ENCODE data around the gene ZYX. TPM values are rescaled to one million over a fixed set of nuclear protein-coding genes. Genes with fewer than 3 reads are reported as not detected.

ZYX gene
- total RNA-seq, 1 donor from 2014 or later: 263 TPM

DNA sequence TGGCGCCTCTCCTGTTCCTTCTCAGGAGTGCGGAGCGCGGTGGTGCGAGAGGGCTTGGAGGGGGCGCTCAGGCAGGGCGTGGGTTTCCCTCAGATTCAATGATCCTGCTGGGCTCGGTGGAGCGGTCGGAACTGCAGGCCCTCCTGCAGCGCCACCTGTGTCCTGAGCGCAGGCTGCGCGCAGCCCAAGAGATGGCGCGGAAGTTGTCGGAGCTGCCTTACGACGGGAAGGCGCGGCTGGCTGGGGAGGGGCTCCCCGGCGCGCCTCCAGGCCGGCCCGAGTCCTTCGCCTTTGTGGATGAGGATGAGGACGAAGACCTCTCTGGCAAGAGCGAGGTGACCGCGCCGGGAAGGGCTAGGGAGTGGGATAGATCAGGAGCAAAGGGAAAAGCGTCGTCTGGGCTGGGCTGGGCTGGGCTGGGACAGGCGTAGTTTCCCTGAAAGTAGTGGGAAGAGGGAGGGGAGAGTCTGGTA lies 35.7 kb upstream of the ZYX start:
- TF ChIP-seq, protein P1, sequence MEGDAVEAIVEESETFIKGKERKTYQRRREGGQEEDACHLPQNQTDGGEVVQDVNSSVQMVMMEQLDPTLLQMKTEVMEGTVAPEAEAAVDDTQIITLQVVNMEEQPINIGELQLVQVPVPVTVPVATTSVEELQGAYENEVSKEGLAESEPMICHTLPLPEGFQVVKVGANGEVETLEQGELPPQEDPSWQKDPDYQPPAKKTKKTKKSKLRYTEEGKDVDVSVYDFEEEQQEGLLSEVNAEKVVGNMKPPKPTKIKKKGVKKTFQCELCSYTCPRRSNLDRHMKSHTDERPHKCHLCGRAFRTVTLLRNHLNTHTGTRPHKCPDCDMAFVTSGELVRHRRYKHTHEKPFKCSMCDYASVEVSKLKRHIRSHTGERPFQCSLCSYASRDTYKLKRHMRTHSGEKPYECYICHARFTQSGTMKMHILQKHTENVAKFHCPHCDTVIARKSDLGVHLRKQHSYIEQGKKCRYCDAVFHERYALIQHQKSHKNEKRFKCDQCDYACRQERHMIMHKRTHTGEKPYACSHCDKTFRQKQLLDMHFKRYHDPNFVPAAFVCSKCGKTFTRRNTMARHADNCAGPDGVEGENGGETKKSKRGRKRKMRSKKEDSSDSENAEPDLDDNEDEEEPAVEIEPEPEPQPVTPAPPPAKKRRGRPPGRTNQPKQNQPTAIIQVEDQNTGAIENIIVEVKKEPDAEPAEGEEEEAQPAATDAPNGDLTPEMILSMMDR (IDR thresholded peaks at IDR 0.05): peak; percentile 52
- intact Hi-C loops (cut with DNase I): no loop called here
- Histone ChIP-seq H3K36me3 (no peaks in the 10 kb centered on the region), H3K4me3 (peak overlapping the region; percentile 21), H3K4me1 (no peaks in the 10 kb centered on the region), H3K9me3 (no peaks in the 10 kb centered on the region), H3K27ac (no peak overlapping the region), H3K27me3 (peaks cover 8% of the 10 kb centered on the region)
- DNase-seq (peak; percentile 76), ATAC-seq (peak; percentile 94)

- Histone ChIP-seq H3K4me3 (no peak overlapping the region), H3K27me3 (peaks cover 8% of the 10 kb centered on the region), H3K4me1 (no peaks in the 10 kb centered on the region), H3K27ac (no peak overlapping the region), H3K36me3 (no peaks in the 10 kb centered on the region), H3K9me3 (no peaks in the 10 kb centered on the region)
- TF ChIP-seq, protein P1 (IDR thresholded peaks at IDR 0.05): no peak
- intact Hi-C loops (cut with DNase I): no loop called here
- ATAC-seq (no peak), DNase-seq (no peak)
Measured at GRCh38 chr7:143346018-143346417, 35.1 kb upstream of the ZYX start.

DNA sequence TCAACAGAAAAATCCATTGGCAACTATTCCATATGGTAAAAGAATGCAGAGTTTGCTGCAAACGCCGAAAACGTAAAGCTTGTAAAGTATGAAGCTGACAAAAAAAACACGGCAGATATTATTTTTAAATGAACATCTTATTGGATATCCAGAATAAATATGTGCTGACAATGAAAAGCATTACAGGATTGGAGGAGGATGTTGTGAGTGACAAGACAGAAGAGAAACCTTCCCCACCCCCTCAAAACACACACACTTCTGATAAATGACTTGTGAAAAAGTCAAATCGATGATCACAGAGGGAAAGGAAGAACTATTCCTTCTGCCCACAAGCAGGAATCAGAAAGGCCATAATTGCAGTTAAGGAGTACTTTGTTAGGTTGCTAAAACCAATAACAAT lies 33.2 kb upstream of the ZYX start:
- Histone ChIP-seq H3K4me3 (no peak overlapping the region), H3K36me3 (no peaks in the 10 kb centered on the region), H3K27me3 (peaks cover 8% of the 10 kb centered on the region), H3K4me1 (no peaks in the 10 kb centered on the region), H3K9me3 (no peaks in the 10 kb centered on the region), H3K27ac (no peak overlapping the region)
- DNase-seq: no peak
- TF ChIP-seq, protein P1 (IDR thresholded peaks at IDR 0.05): no peak
- intact Hi-C loops (cut with DNase I): no loop called here
- no peak for ATAC-seq

- ATAC-seq (no peak), DNase-seq (no peak)
- Histone ChIP-seq H3K4me1 (no peaks in the 10 kb centered on the region), H3K27me3 (no peaks in the 10 kb centered on the region), H3K9me3 (no peaks in the 10 kb centered on the region), H3K27ac (no peak overlapping the region), H3K4me3 (no peak overlapping the region), H3K36me3 (no peaks in the 10 kb centered on the region)
- intact Hi-C loops (cut with DNase I): no loop called here
- TF ChIP-seq, protein P1 (IDR thresholded peaks at IDR 0.05): no peak
Measured at GRCh38 chr7:143351060-143351459, 30.1 kb upstream of the ZYX start.

DNA sequence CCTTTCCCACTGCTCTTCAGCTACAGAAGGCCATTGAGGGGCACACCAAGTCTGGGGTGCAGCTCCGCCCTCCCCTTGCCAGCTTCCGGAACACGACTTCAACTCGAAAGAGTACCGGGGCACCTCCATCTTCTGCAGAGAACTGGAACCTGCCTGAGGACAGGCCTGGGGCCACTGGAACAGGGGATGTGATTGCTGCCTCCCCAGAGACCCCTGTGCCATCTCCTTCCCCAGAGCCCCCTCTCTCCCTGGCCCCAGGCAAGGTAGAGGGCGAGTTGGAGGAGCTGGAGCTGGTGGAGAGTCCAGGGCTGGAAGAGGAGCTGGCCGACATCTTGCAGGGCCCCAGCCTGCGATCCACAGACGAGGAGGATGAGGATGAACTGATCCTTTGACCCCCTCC lies 29.6 kb upstream of the ZYX start:
- intact Hi-C loops (cut with DNase I): no loop called here
- ATAC-seq (no peak), DNase-seq (no peak)
- no peaks in the 10 kb centered on the region for H3K9me3 ChIP-seq
- no peak overlapping the region for H3K4me3 ChIP-seq
- H3K27ac ChIP-seq: no peak overlapping the region
- H3K4me1 ChIP-seq: no peaks in the 10 kb centered on the region
- TF ChIP-seq, protein P1 (IDR thresholded peaks at IDR 0.05): no peak
- H3K36me3 ChIP-seq: no peaks in the 10 kb centered on the region
- H3K27me3 ChIP-seq: no peaks in the 10 kb centered on the region

GRCh38 chr7:143352531-143353002 lies 28.6 kb upstream of the ZYX start:
- no peaks in the 10 kb centered on the region for H3K4me1 ChIP-seq
- no peaks in the 10 kb centered on the region for H3K9me3 ChIP-seq
- intact Hi-C loops (cut with DNase I): no loop called here
- H3K27ac ChIP-seq: no peak overlapping the region
- ATAC-seq (no peak), DNase-seq (no peak)
- no peaks in the 10 kb centered on the region for H3K27me3 ChIP-seq
- no peak overlapping the region for H3K4me3 ChIP-seq
- TF ChIP-seq, protein P1 (IDR thresholded peaks at IDR 0.05): no peak
- no peaks in the 10 kb centered on the region for H3K36me3 ChIP-seq
